HepG2 (cell line): ENCODE results near the gene GFY. TPM values are rescaled to one million over a fixed set of nuclear protein-coding genes. Genes with fewer than 3 reads are reported as not detected.
A peak's percentile ranks its signal among the peaks of the same experiment; 100 is the strongest.

Source experiments
- ATF7-NPFF ChIP-seq: sonication (generic); formaldehyde crosslinking; IDR thresholded peaks from 2 replicates; pipeline ENCODE4 v1.8.1; 2023; ENCODE audit warnings: mild to moderate bottlenecking, low read depth, missing genetic modification reagents, moderate library complexity
- BATF2 ChIP-seq: sonication (generic); formaldehyde crosslinking; IDR thresholded peaks from 2 replicates; pipeline ENCODE4 v1.8.0; 2022; ENCODE audit warnings: mild to moderate bottlenecking, missing genetic modification reagents, moderate library complexity
- CCDC6 ChIP-seq: sonication (generic); formaldehyde crosslinking; IDR thresholded peaks from 2 replicates; pipeline ENCODE4 v1.8.1; 2022; ENCODE audit warnings: mild to moderate bottlenecking, missing genetic modification reagents, moderate library complexity
- CENPX ChIP-seq: sonication (generic); formaldehyde crosslinking; IDR thresholded peaks from 2 replicates; pipeline ENCODE4 v1.9.0; 2021; ENCODE audit warnings: mild to moderate bottlenecking, missing genetic modification reagents, moderate library complexity
- CREB1 ChIP-seq, 2 experiments: fragments of 450-650 bp in 1 of 2; IDR thresholded peaks; 2 replicates each; pipeline ENCODE4 v1.6.1; 2016 to 2017; ENCODE audit warnings: control low read depth in 1 of 2, mild to moderate bottlenecking in 1 of 2, missing compliant biosample characterization in 1 of 2, missing genetic modification characterization in 1 of 2
- DBP ChIP-seq: sonication (generic); formaldehyde crosslinking; IDR thresholded peaks from 2 replicates; pipeline ENCODE4 v1.4.0; 2020; ENCODE audit warnings: missing genetic modification reagents; ENCODE audit errors: not compliant biosample characterization
- DR1 ChIP-seq: sonication (generic); formaldehyde crosslinking; IDR thresholded peaks from 2 replicates; pipeline ENCODE4 v1.8.0; 2021; ENCODE audit warnings: mild to moderate bottlenecking, missing genetic modification reagents, inconsistent platforms
- GABPB1 ChIP-seq: IDR thresholded peaks from 2 replicates; pipeline ENCODE4 v1.6.1; 2016; ENCODE audit warnings: mild to moderate bottlenecking, missing genetic modification reagents, moderate library complexity, missing compliant biosample characterization
- HOXD1 ChIP-seq: sonication (generic); formaldehyde crosslinking; IDR thresholded peaks from 2 replicates; pipeline ENCODE4 v1.5.0; 2020; ENCODE audit warnings: missing genetic modification reagents
- KDM1A ChIP-seq: IDR thresholded peaks from 2 replicates; pipeline ENCODE4 v1.6.1; 2016; ENCODE audit warnings: missing compliant biosample characterization
- KDM3A ChIP-seq: IDR thresholded peaks from 2 replicates; pipeline ENCODE4 v1.6.1; 2018; ENCODE audit warnings: low read depth, missing compliant biosample characterization
- KLF6 ChIP-seq: IDR thresholded peaks from 2 replicates; pipeline ENCODE4 v1.8.0; 2016; ENCODE audit warnings: missing biosample characterization, missing genetic modification reagents
- NR2F1 ChIP-seq, 2 experiments: fragments of 450-650 bp in 1 of 2; formaldehyde crosslinking in 1 of 2; IDR thresholded peaks; 2 replicates each; pipeline versions ENCODE4 v1.5.0 to v1.6.1; 2016 to 2020; ENCODE audit warnings: mild to moderate bottlenecking in 1 of 2, missing compliant biosample characterization in 1 of 2, missing genetic modification reagents in 1 of 2, moderate library complexity in 1 of 2
- PBX3 ChIP-seq: sonication (generic); formaldehyde crosslinking; IDR thresholded peaks from 2 replicates; pipeline ENCODE4 v1.8.1; 2023; ENCODE audit warnings: missing genetic modification reagents, inconsistent platforms, borderline replicate concordance
- SNAI1 ChIP-seq: sonication (generic); formaldehyde crosslinking; IDR thresholded peaks from 2 replicates; pipeline ENCODE4 v1.5.0; 2020; ENCODE audit warnings: mild to moderate bottlenecking, missing genetic modification reagents, borderline replicate concordance
- TEAD3 ChIP-seq: optimal IDR thresholded peaks from 2 replicates; pipeline ENCODE3; 2016; ENCODE audit warnings: borderline replicate concordance
- THAP11 ChIP-seq: IDR thresholded peaks from 2 replicates; pipeline ENCODE4 v1.6.1; 2016; ENCODE audit warnings: missing biosample characterization, missing genetic modification reagents
- TP53 ChIP-seq: sonication (generic); formaldehyde crosslinking; conservative IDR thresholded peaks from 2 replicates; pipeline ENCODE4 v1.4.0; 2020; ENCODE audit warnings: missing genetic modification reagents
- ZFP1 ChIP-seq: IDR thresholded peaks from 2 replicates; pipeline ENCODE4 v1.6.1; 2016
- ZMYM2 ChIP-seq: sonication (generic); formaldehyde crosslinking; IDR thresholded peaks from 2 replicates; pipeline ENCODE4 v1.8.0; 2022; ENCODE audit warnings: mild to moderate bottlenecking, missing genetic modification reagents
- ZNF10 ChIP-seq: sonication (generic); formaldehyde crosslinking; IDR thresholded peaks from 2 replicates; pipeline ENCODE4 v1.4.0; 2020; ENCODE audit warnings: mild to moderate bottlenecking, low read depth, missing genetic modification reagents, borderline replicate concordance
- ZNF235 ChIP-seq: sonication (generic); formaldehyde crosslinking; IDR thresholded peaks from 2 replicates; pipeline ENCODE4 v1.8.1; 2023; ENCODE audit warnings: mild to moderate bottlenecking, missing genetic modification reagents, borderline replicate concordance
- ZNF510 ChIP-seq: sonication (generic); formaldehyde crosslinking; IDR thresholded peaks from 2 replicates; pipeline ENCODE4 v1.4.0; 2020; ENCODE audit warnings: low read depth, mild to moderate bottlenecking, missing genetic modification reagents
- ZNF546 ChIP-seq: sonication (generic); formaldehyde crosslinking; conservative IDR thresholded peaks from 2 replicates; pipeline ENCODE4 v1.8.1; 2023; ENCODE audit warnings: mild to moderate bottlenecking, missing genetic modification reagents
- ZNF549 ChIP-seq: sonication (generic); formaldehyde crosslinking; IDR thresholded peaks from 2 replicates; pipeline ENCODE4 v1.5.0; 2020; ENCODE audit warnings: missing genetic modification reagents
- ZNF557 ChIP-seq: sonication (generic); formaldehyde crosslinking; IDR thresholded peaks from 2 replicates; pipeline ENCODE4 v1.4.0; 2020; ENCODE audit warnings: missing genetic modification reagents
- ZNF569 ChIP-seq: sonication (generic); formaldehyde crosslinking; IDR thresholded peaks from 2 replicates; pipeline ENCODE4 v1.5.0; 2020; ENCODE audit warnings: mild to moderate bottlenecking, missing genetic modification reagents, moderate library complexity, borderline replicate concordance
- ZNF709 ChIP-seq: sonication (generic); formaldehyde crosslinking; IDR thresholded peaks from 2 replicates; pipeline ENCODE4 v1.5.0; 2020; ENCODE audit warnings: mild to moderate bottlenecking, missing genetic modification reagents
- ZNF720 ChIP-seq: sonication (generic); formaldehyde crosslinking; IDR thresholded peaks from 2 replicates; pipeline ENCODE4 v1.4.0; 2020; ENCODE audit warnings: missing genetic modification reagents
- ZNF878 ChIP-seq: sonication (generic); formaldehyde crosslinking; IDR thresholded peaks from 2 replicates; pipeline ENCODE4 v1.8.1; 2023; ENCODE audit warnings: mild to moderate bottlenecking, missing genetic modification reagents, moderate library complexity
- ZSCAN31 ChIP-seq: sonication (generic); formaldehyde crosslinking; IDR thresholded peaks from 2 replicates; pipeline ENCODE4 v1.5.0; 2020; ENCODE audit warnings: low read depth, mild to moderate bottlenecking, missing genetic modification reagents
- polyA plus RNA-seq, 8 experiments: library from polyadenylated mRNA; depleted of rRNA in 3 of 8; stranded (reverse) in 7 of 8; unstranded in 1 of 8; fragments of >200 nt; fragmentation: Illumina TruSeq in 4 of 8; extraction: Trizol in 4 of 8; gene quantifications; 2 replicates each; pipeline versions ENCODE4 v1.2.1 to v1.2.3, GENCODE V29; 2011 to 2016; ENCODE audit warnings: low read depth in 4 of 8, missing spikeins in 1 of 8, mixed read lengths in 1 of 8; ENCODE audit not compliant: insufficient read depth in 1 of 8
- total RNA-seq, 5 experiments: library from RNA; depleted of rRNA; stranded (reverse); fragments of >200 nt; fragmentation: Illumina TruSeq; extraction: Trizol; gene quantifications; 2 replicates each; pipeline ENCODE4 v1.2.3, GENCODE V29; 2016; ENCODE audit warnings: low read depth in 1 of 5

The GFY gene
- total and polyA plus RNA-seq, 2 of the 13 experiments (the other 11 are each of a cell fraction or from before 2014, with no cell fraction given), result not detected

- no peak for TF ChIP-seq DBP (CRISPR knock-in tag)
- no peak for TF ChIP-seq ZNF10 (CRISPR knock-in tag)
- peak; percentile 95 for TF ChIP-seq ZMYM2 (CRISPR knock-in tag)
- TF ChIP-seq PBX3 (CRISPR knock-in tag), result no peak
- peak; percentile 20; the same call in 1 of the 2 replicates for TF ChIP-seq ZSCAN31 (CRISPR knock-in tag)
- peak; percentile 83; the same call in 1 of the 2 replicates for TF ChIP-seq ZNF709 (CRISPR knock-in tag)
- TF ChIP-seq ZNF878 (CRISPR knock-in tag), result peak; percentile 31; the same call in 1 of the 2 replicates
- TF ChIP-seq KDM1A (CRISPR knock-in tag), result peak; percentile 51; the same call in 1 of the 2 replicates
- no peak; the same call in 1 of the 2 replicates for TF ChIP-seq ZNF510 (CRISPR knock-in tag)
- 0 out of 2 replicates have a peak, but pooled peaks have one; percentile 64 for TF ChIP-seq CCDC6 (CRISPR knock-in tag)
- peak; percentile 99 for TF ChIP-seq HOXD1 (CRISPR knock-in tag)
- TF ChIP-seq ZNF569 (CRISPR knock-in tag), result no peak
- TF ChIP-seq ZNF235, result no peak
- TF ChIP-seq TP53 (CRISPR knock-in tag), result no peak
- peak; percentile 57 for TF ChIP-seq CREB1 (IDR thresholded peaks at IDR 0.05)
- peak; percentile 80 for TF ChIP-seq CREB1 (CRISPR knock-in tag; IDR thresholded peaks at IDR 0.05)
- no peak for TF ChIP-seq ZNF720 (CRISPR knock-in tag)
- no peak for TF ChIP-seq KDM3A
- no peak for TF ChIP-seq ZNF557 (CRISPR knock-in tag)
- TF ChIP-seq ATF7-NPFF (CRISPR knock-in tag), result no peak
- TF ChIP-seq ZNF549 (CRISPR knock-in tag), result no peak
- no peak for TF ChIP-seq DR1 (CRISPR knock-in tag)
- TF ChIP-seq THAP11, result peak; percentile 94
- no peak for TF ChIP-seq ZNF546
- no peak for TF ChIP-seq CENPX (CRISPR knock-in tag)
- no peak for TF ChIP-seq SNAI1
- no peak for TF ChIP-seq KLF6
- TF ChIP-seq ZFP1 (CRISPR knock-in tag), result no peak
- TF ChIP-seq BATF2 (CRISPR knock-in tag), result no peak
- peak; percentile 93 for TF ChIP-seq GABPB1 (CRISPR knock-in tag)
- no peak for TF ChIP-seq NR2F1 (CRISPR knock-in tag; IDR thresholded peaks at IDR 0.05)
- TF ChIP-seq TEAD3, result peak; percentile 77
Measured at GRCh38 chr19:49451430-49452181, 26.4 kb downstream of the GFY start, which contains the start of gene PIH1D1 (continued).
